ENCODE data around the gene OR7C2.

The OR7C2 gene

GRCh38 chr19:14961956-14962685 lies 20.8 kb downstream of the OR7C2 start:
- Mint-ChIP-seq H3K27me3 (peaks cover 8% of the 10 kb centered on the region), H3K4me1 (ENCODE audit: low read depth) (no peaks in the 10 kb centered on the region), H3K27ac (no peak overlapping the region), H3K36me3 (ENCODE audit: low read depth) (no peaks in the 10 kb centered on the region), H3K4me3 (no peak overlapping the region), H3K9me3 (peaks cover 18% of the 10 kb centered on the region)

- Mint-ChIP-seq H3K36me3 (ENCODE audit: low read depth) (no peaks in the 10 kb centered on the region), H3K4me1 (ENCODE audit: low read depth) (no peaks in the 10 kb centered on the region), H3K27ac (no peak overlapping the region), H3K9me3 (no peaks in the 10 kb centered on the region), H3K4me3 (no peak overlapping the region), H3K27me3 (peaks cover 8% of the 10 kb centered on the region)
Observed at GRCh38 chr19:14968247-14968646, 27.0 kb downstream of the OR7C2 start.

GRCh38 chr19:14971474-14971873 lies 30.2 kb downstream of the OR7C2 start:
- Mint-ChIP-seq H3K9me3 (no peaks in the 10 kb centered on the region), H3K4me1 (ENCODE audit: low read depth) (no peaks in the 10 kb centered on the region), H3K27ac (no peak overlapping the region), H3K4me3 (no peak overlapping the region), H3K27me3 (peaks cover 18% of the 10 kb centered on the region), H3K36me3 (ENCODE audit: low read depth) (no peaks in the 10 kb centered on the region)

DNA sequence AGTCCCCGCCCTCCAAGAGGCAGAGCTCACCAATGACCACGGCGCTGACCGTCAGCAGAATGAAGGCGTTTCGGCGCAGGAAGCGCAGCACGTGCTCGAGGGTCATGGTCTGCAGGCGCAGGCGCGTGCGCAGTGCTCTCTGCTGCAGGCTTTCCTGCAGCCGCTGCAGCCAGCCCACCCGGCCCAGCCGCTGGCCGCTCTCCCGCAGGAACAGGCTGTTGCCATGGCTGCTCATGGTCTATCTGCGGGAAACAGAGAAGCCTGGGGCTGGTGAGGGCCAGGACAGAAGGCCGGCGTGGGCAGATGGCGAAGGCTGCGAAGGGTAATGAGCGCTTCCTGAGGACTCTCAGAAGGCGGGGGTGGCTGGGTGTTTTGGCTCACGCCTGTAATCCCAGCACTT lies 31.4 kb downstream of the OR7C2 start:
- H3K4me1 Mint-ChIP-seq (ENCODE audit: low read depth) = no peaks in the 10 kb centered on the region
- H3K27ac Mint-ChIP-seq = no peak overlapping the region
- no peaks in the 10 kb centered on the region for H3K9me3 Mint-ChIP-seq
- H3K4me3 Mint-ChIP-seq = no peak overlapping the region
- H3K36me3 Mint-ChIP-seq (ENCODE audit: low read depth) = no peaks in the 10 kb centered on the region
- peaks cover 26% of the 10 kb centered on the region for H3K27me3 Mint-ChIP-seq

- Mint-ChIP-seq H3K4me1 (ENCODE audit: low read depth) (no peaks in the 10 kb centered on the region), H3K27me3 (peaks cover 42% of the 10 kb centered on the region), H3K36me3 (ENCODE audit: low read depth) (no peaks in the 10 kb centered on the region)
Observed at GRCh38 chr19:14974488-14974887, 33.2 kb downstream of the OR7C2 start.

GRCh38 chr19:14977128-14977527 lies 35.8 kb downstream of the OR7C2 start:
- H3K4me1 Mint-ChIP-seq (ENCODE audit: low read depth) = peaks cover 5% of the 10 kb centered on the region
- H3K36me3 Mint-ChIP-seq (ENCODE audit: low read depth) = no peaks in the 10 kb centered on the region
- H3K27ac Mint-ChIP-seq = no peak overlapping the region
- H3K9me3 Mint-ChIP-seq = no peaks in the 10 kb centered on the region
- H3K27me3 Mint-ChIP-seq = peaks cover 56% of the 10 kb centered on the region
- H3K4me3 Mint-ChIP-seq = no peak overlapping the region

More at GRCh38 chr19:14974488-14974887, 33.2 kb downstream of the OR7C2 start:
- no peak overlapping the region for H3K27ac Mint-ChIP-seq
- no peaks in the 10 kb centered on the region for H3K9me3 Mint-ChIP-seq
- no peak overlapping the region for H3K4me3 Mint-ChIP-seq

DNA sequence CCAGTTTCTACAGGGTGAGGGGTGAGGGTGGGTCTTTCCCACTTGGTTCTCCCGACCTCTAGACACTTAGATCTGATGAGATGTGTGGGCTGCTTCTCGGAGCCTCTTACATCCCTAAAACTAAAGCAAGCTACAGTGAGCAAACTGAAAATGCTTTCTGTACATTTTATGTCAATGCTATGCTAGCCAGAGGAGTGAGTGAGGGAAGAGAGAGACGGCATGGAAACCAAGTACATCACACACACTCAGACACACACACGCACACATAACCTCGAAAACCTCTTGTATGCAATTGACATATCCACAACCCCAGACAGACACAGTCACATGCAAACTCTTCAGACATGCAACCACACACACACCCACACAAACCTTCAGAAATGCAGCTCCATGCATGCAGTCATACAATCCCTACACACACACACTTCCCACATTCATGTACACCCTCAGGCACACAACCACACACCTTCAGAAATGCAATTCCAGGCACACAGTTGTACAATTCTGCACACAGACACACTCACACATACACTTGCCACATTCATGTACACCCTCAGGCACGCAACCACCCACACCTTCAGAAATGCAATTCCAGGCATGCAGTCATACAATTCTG lies 37.0 kb downstream of the OR7C2 start:
- Mint-ChIP-seq H3K4me1 (ENCODE audit: low read depth) (peaks cover 5% of the 10 kb centered on the region), H3K27me3 (peaks cover 53% of the 10 kb centered on the region), H3K9me3 (no peaks in the 10 kb centered on the region), H3K4me3 (no peak overlapping the region), H3K27ac (no peak overlapping the region), H3K36me3 (ENCODE audit: low read depth) (no peaks in the 10 kb centered on the region)

- H3K27ac Mint-ChIP-seq = no peak within 1 kb of the TSS
- H3K27me3 Mint-ChIP-seq = peaks cover 53% of the 10 kb centered on the region
- H3K36me3 Mint-ChIP-seq (ENCODE audit: low read depth) = no peaks in the 10 kb centered on the region
- H3K4me3 Mint-ChIP-seq = peak within 1 kb of the TSS; percentile 33
- no peaks in the 10 kb centered on the region for H3K9me3 Mint-ChIP-seq
- peaks cover 5% of the 10 kb centered on the region for H3K4me1 Mint-ChIP-seq (ENCODE audit: low read depth)
Observed at GRCh38 chr19:14979476-14980255, 38.4 kb downstream of the OR7C2 start, which contains the start of gene SLC1A6. Gene SLC1A6, minus strand, starts transcription at chr19:14979864. Its CDS starts 6,954 bp downstream, at chr19:14972910.

- Mint-ChIP-seq H3K4me1 (ENCODE audit: low read depth) (peaks cover 3% of the 10 kb centered on the region), H3K9me3 (no peaks in the 10 kb centered on the region), H3K27me3 (peaks cover 25% of the 10 kb centered on the region), H3K36me3 (ENCODE audit: low read depth) (no peaks in the 10 kb centered on the region), H3K4me3 (no peak overlapping the region), H3K27ac (no peak overlapping the region)
Observed at GRCh38 chr19:14985133-14985532, 43.8 kb downstream of the OR7C2 start.
